B cell (primary cell): ENCODE data around the gene ADAMTSL1. TPM values are rescaled to one million over a fixed set of nuclear protein-coding genes. Genes with fewer than 3 reads are reported as not detected.

Source experiments
- ATAC-seq: fragments of 200-7000 bp; cut with Tn5 transposase; one replicate; pipeline ENCODE4 v1.10.0; 2021; ENCODE audit warnings: low read depth, mild to moderate bottlenecking, moderate number of reproducible peaks, moderate library complexity
- CTCF ChIA-PET: fragments of 350-600 bp; sonication (Branson Sonifier 250); formaldehyde crosslinking; loops from one replicate; lab custom pipeline; 2021; ENCODE audit warnings: antibody characterized with exemption, inconsistent platforms; lab: Charles Lee
- POLR2A ChIA-PET: fragments of 350-600 bp; sonication (Branson Sonifier 250); formaldehyde crosslinking; loops from one replicate; lab custom pipeline; 2021; ENCODE audit warnings: antibody characterized with exemption; lab: Charles Lee
- DNase-seq: peaks from one replicate; pipeline ENCODE4 v3.0.0; 2013
- H2AFZ ChIP-seq: 2 replicates; pipeline ENCODE4 v1.6.1; 2012; ENCODE audit warnings: mild to moderate bottlenecking, low read depth, low read length; ENCODE audit not compliant: insufficient read depth, poor library complexity, severe bottlenecking
- H3K27ac ChIP-seq, 2 donors: 1 replicate in 1 of 2; 2 replicates in 1 of 2; pipeline ENCODE4 v1.5.1; 2012 to 2013; ENCODE audit warnings: low read length in 2 of 2, mild to moderate bottlenecking in 2 of 2, moderate library complexity in 1 of 2
- H3K27me3 ChIP-seq, 4 experiments: fragments of 200-600 bp in 1 of 4; sonication (generic) in 1 of 4; replicated peaks in 1 of 4; 1 replicate in 2 of 4; 2 replicates in 2 of 4; pipeline versions ENCODE4 v1.6.1 to v1.7.0; 2013 to 2016; ENCODE audit warnings: low read length in 3 of 4, mild to moderate bottlenecking in 2 of 4, mixed read lengths in 1 of 4, moderate library complexity in 1 of 4; ENCODE audit not compliant: insufficient read depth in 4 of 4, control insufficient read depth in 3 of 4; ENCODE audit errors: control extremely low read depth in 1 of 4
- H3K36me3 ChIP-seq, 2 experiments: replicated peaks in 1 of 2; 1 replicate in 1 of 2; 2 replicates in 1 of 2; pipeline versions ENCODE4 v1.6.1 to v1.7.1; 2013; ENCODE audit warnings: low read length in 1 of 2; ENCODE audit not compliant: insufficient read depth in 2 of 2, control insufficient read depth in 1 of 2; ENCODE audit errors: control extremely low read depth in 1 of 2, extremely low read depth in 1 of 2
- H3K4me1 ChIP-seq, 2 donors: fragments of 200-600 bp in 1 of 2; sonication (generic) in 1 of 2; 1 replicate in 1 of 2; 2 replicates in 1 of 2; pipeline versions ENCODE4 v1.5.1 to v1.6.1; 2013 to 2017; ENCODE audit warnings: low read length in 2 of 2; ENCODE audit not compliant: control insufficient read depth in 2 of 2, insufficient read depth in 2 of 2
- H3K4me2 ChIP-seq: replicated peaks from 2 replicates; pipeline ENCODE3; 2012; ENCODE audit warnings: mild to moderate bottlenecking, low read depth, low read length; ENCODE audit not compliant: poor library complexity, severe bottlenecking
- H3K4me3 ChIP-seq, 5 experiments: fragments of 200-600 bp in 1 of 5; sonication (generic) in 1 of 5; 1 replicate in 3 of 5; 2 replicates in 2 of 5; pipeline versions ENCODE4 v1.5.1 to v1.7.0; 2011 to 2016; ENCODE audit warnings: low read length in 4 of 5, mild to moderate bottlenecking in 4 of 5, low read depth in 2 of 5, control low read depth in 1 of 5, moderate library complexity in 1 of 5; ENCODE audit not compliant: insufficient read depth in 1 of 5; ENCODE audit errors: control extremely low read depth in 1 of 5, extremely low read depth in 1 of 5
- H3K79me2 ChIP-seq: fragments of 200-600 bp; sonication (generic); one replicate; pipeline ENCODE4 v1.6.0; 2016; ENCODE audit warnings: low read length; ENCODE audit not compliant: control insufficient read depth, insufficient read depth
- H3K9ac ChIP-seq: fragments of 200-600 bp; sonication (generic); 2 replicates; pipeline ENCODE4 v1.6.1; 2017; ENCODE audit warnings: mild to moderate bottlenecking, low read length, moderate library complexity
- H3K9me3 ChIP-seq, 3 donors: one replicate each; pipeline versions ENCODE4 v1.6.1 to v1.7.1; 2013; ENCODE audit warnings: low read length in 2 of 3; ENCODE audit not compliant: control insufficient read depth in 2 of 3, insufficient read depth in 1 of 3; ENCODE audit errors: control extremely low read depth in 1 of 3
- H4K20me1 ChIP-seq: 2 replicates; pipeline ENCODE4 v1.6.0; 2012; ENCODE audit warnings: mild to moderate bottlenecking, low read length; ENCODE audit not compliant: insufficient read depth, control insufficient read depth, poor library complexity, severe bottlenecking
- H3K27ac Mint-ChIP-seq: one replicate; pipeline ENCODE4 v1.8.0; 2021; ENCODE audit warnings: mixed read lengths
- H3K27me3 Mint-ChIP-seq: one replicate; pipeline ENCODE4 v1.8.0; 2021; ENCODE audit warnings: mixed read lengths
- H3K4me1 Mint-ChIP-seq: one replicate; pipeline ENCODE4 v1.8.0; 2021; ENCODE audit warnings: mixed read lengths
- H3K4me3 Mint-ChIP-seq: one replicate; pipeline ENCODE4 v1.8.0; 2021; ENCODE audit warnings: mixed read lengths
- H3K9me3 Mint-ChIP-seq: one replicate; pipeline ENCODE4 v1.8.0; 2022; ENCODE audit warnings: mixed read lengths; ENCODE audit not compliant: insufficient read depth
- EZH2 ChIP-seq: IDR thresholded peaks from 2 replicates; pipeline ENCODE4 v1.6.1; 2012; ENCODE audit warnings: borderline replicate concordance, low read depth, mild to moderate bottlenecking, moderate library complexity, low read length; ENCODE audit not compliant: insufficient read depth, poor library complexity, severe bottlenecking
- WGBS: methylation state at CpG from one replicate; pipeline ENCODE4 v1.1.5; 2013; ENCODE audit warnings: missing lambda C conversion rate; ENCODE audit not compliant: insufficient coverage; 5-methylcytosine and 5-hydroxymethylcytosine counted together
- intact Hi-C: fragments of 100-400 bp; cut with micrococcal nuclease; formaldehyde crosslinking; loops from one replicate; pipeline ENCODE4 v1.10.0; 2022
- polyA plus RNA-seq: library from polyadenylated mRNA; depleted of rRNA; stranded (reverse); fragments of >200 nt; gene quantifications from 2 replicates; pipeline ENCODE4 v1.2.3, GENCODE V29; 2012
- total RNA-seq, 2 donors: library from RNA; stranded (reverse); fragments of 120-200 nt in 1 of 2; gene quantifications; 1 replicate in 1 of 2; 2 replicates in 1 of 2; pipeline versions ENCODE4 v1.2.3 to v1.2.4, GENCODE V29; 2013 to 2022
- TF ChIP-seq, protein P1 (sequence below): fragments of 200-600 bp; IDR thresholded peaks from one replicate; pipeline ENCODE4 v1.8.0; 2022; ENCODE audit warnings: antibody characterized with exemption, mild to moderate bottlenecking

ADAMTSL1 gene
- total and polyA plus RNA-seq, 2 donors (not counting 1 experiment from before 2014, with no cell fraction given), result not detected

DNA sequence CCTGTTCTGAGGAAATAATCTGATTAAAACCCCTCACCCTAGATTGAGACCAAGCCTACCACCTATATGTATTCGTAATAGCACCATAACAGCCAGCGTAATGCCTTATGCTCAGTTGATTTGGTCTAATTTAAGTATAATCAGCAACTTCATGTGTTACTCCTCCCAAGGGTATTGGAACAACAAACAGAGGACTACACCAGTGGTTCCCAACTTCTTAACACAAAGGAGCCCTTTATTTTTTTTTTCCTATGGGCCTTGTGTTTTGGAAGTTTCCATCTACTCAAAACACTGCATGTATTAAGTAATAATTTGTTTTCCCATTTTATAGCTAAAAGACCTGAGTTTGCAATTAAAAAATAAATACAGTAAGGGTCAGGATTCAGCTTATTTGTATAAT lies 140.7 kb downstream of the ADAMTSL1 start:
- no peak overlapping the region for H3K27ac Mint-ChIP-seq
- Histone ChIP-seq H3K9me3 (peaks cover 0 to 3% (median 0%) of the 10 kb centered on the region in 3 donors), H2AFZ (no peak overlapping the region), H3K9ac (no peak overlapping the region), H3K4me2 (no peak overlapping the region), H3K27me3 (no peaks in the 10 kb centered on the region), H3K4me3 (no peak overlapping the region), H3K79me2 (no peaks in the 10 kb centered on the region), H3K36me3 (no peaks in the 10 kb centered on the region), H3K4me1 (no peaks in the 10 kb centered on the region), H4K20me1 (no peaks in the 10 kb centered on the region), H3K27ac (no peak overlapping the region)
- intact Hi-C loops, result no loop called here
- POLR2A ChIA-PET, result no interaction called here
- CTCF ChIA-PET, result no interaction called here
- TF ChIP-seq, protein P1, sequence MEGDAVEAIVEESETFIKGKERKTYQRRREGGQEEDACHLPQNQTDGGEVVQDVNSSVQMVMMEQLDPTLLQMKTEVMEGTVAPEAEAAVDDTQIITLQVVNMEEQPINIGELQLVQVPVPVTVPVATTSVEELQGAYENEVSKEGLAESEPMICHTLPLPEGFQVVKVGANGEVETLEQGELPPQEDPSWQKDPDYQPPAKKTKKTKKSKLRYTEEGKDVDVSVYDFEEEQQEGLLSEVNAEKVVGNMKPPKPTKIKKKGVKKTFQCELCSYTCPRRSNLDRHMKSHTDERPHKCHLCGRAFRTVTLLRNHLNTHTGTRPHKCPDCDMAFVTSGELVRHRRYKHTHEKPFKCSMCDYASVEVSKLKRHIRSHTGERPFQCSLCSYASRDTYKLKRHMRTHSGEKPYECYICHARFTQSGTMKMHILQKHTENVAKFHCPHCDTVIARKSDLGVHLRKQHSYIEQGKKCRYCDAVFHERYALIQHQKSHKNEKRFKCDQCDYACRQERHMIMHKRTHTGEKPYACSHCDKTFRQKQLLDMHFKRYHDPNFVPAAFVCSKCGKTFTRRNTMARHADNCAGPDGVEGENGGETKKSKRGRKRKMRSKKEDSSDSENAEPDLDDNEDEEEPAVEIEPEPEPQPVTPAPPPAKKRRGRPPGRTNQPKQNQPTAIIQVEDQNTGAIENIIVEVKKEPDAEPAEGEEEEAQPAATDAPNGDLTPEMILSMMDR, result no peak
- no peak for TF ChIP-seq EZH2
- H3K4me1 Mint-ChIP-seq, result no peaks in the 10 kb centered on the region
- no peaks in the 10 kb centered on the region for H3K27me3 Mint-ChIP-seq
- H3K9me3 Mint-ChIP-seq, result no peaks in the 10 kb centered on the region
- ATAC-seq (no peak), DNase-seq (no peak)
- WGBS, result no CpG with 5 or more reads among the region's 2 CpGs
- no peak overlapping the region for H3K4me3 Mint-ChIP-seq

DNA sequence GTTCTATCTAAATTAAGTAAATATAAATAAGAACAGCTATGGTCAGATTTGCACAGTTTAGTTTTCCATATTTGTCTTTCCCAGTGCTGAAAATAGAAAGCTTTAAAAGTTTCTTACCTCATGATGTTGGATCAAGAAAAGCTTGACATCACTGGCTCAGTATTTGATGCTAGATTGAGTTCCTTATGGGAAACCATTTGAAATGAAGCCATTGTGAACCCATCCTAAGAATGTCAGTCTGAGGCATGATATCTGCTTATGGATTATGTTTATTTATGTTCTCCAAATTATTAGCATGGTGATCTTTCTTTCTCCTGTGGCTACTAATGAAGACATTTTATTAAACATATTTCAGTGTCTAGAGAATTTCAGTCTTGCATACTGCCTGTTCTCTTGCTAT lies 143.0 kb downstream of the ADAMTSL1 start:
- Histone ChIP-seq H3K79me2 (no peaks in the 10 kb centered on the region), H3K9me3 (peaks cover 0 to 3% (median 0%) of the 10 kb centered on the region in 3 donors), H3K4me3 (no peak overlapping the region), H4K20me1 (no peaks in the 10 kb centered on the region), H3K4me2 (no peak overlapping the region), H3K9ac (no peak overlapping the region), H3K4me1 (no peaks in the 10 kb centered on the region), H3K27ac (no peak overlapping the region), H3K36me3 (no peaks in the 10 kb centered on the region), H3K27me3 (no peaks in the 10 kb centered on the region), H2AFZ (no peak overlapping the region)
- TF ChIP-seq, protein P1, result no peak
- TF ChIP-seq EZH2, result no peak
- H3K27ac Mint-ChIP-seq, result no peak overlapping the region
- intact Hi-C loops, result no loop called here
- no peaks in the 10 kb centered on the region for H3K9me3 Mint-ChIP-seq
- DNase-seq (no peak), ATAC-seq (no peak)
- H3K4me3 Mint-ChIP-seq, result no peak overlapping the region
- ChIA-PET POLR2A (no interaction called here), CTCF (no interaction called here)
- no peaks in the 10 kb centered on the region for H3K27me3 Mint-ChIP-seq
- no peaks in the 10 kb centered on the region for H3K4me1 Mint-ChIP-seq
